Keratinocyte (primary cell): ENCODE measurements around the gene MAP1LC3B.

ENCODE experiments used
- EZH2 ChIP-seq: IDR thresholded peaks from one replicate; pipeline ENCODE4 v1.6.1; 2012; ENCODE audit warnings: inconsistent platforms, mild to moderate bottlenecking, low read length, moderate library complexity
- TF ChIP-seq, protein P1 (sequence below), 3 experiments: IDR thresholded peaks in 1 of 3; conservative IDR thresholded peaks in 1 of 3; optimal IDR thresholded peaks in 1 of 3; 2 replicates in 2 of 3; 3 replicates in 1 of 3; pipeline versions ENCODE3 to v1.5.1; 2011; ENCODE audit warnings: low read length in 3 of 3, mild to moderate bottlenecking in 3 of 3, moderate library complexity in 2 of 3, control low read depth in 1 of 3, inconsistent platforms in 1 of 3; ENCODE audit not compliant: insufficient read depth in 2 of 3; ENCODE audit errors: extremely low read depth in 1 of 3

DNA sequence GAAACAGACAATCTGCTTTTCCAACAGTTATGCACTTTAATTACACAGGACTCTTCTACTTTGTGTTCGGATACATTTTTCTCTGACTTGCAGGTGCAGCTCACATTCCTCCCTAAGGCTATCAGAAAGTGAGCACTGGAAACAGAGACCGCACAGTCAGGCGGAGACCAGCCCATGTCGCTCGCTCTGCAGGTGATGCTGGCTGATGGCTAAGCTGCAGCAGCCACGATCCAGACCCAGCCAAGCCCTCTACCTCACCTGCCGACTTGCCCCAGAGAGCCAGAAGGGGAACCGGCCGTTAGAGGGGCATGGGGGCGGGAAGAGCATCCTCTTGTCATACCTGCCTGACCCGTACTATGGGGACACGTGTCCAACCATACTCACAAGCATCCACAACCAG is 33.8 kb downstream of the MAP1LC3B start:
- TF ChIP-seq, protein P1, sequence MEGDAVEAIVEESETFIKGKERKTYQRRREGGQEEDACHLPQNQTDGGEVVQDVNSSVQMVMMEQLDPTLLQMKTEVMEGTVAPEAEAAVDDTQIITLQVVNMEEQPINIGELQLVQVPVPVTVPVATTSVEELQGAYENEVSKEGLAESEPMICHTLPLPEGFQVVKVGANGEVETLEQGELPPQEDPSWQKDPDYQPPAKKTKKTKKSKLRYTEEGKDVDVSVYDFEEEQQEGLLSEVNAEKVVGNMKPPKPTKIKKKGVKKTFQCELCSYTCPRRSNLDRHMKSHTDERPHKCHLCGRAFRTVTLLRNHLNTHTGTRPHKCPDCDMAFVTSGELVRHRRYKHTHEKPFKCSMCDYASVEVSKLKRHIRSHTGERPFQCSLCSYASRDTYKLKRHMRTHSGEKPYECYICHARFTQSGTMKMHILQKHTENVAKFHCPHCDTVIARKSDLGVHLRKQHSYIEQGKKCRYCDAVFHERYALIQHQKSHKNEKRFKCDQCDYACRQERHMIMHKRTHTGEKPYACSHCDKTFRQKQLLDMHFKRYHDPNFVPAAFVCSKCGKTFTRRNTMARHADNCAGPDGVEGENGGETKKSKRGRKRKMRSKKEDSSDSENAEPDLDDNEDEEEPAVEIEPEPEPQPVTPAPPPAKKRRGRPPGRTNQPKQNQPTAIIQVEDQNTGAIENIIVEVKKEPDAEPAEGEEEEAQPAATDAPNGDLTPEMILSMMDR (optimal IDR thresholded peaks at IDR 0.05 in 1 of 3, IDR thresholded peaks at IDR 0.05 in 1 of 3, conservative IDR thresholded peaks at IDR 0.05 in 1 of 3; ENCODE audit: extremely low read depth in 1 of 3, insufficient read depth in 2 of 3, low read length in 3 of 3), result no peak
- TF ChIP-seq EZH2, result no peak
